HFFc6 (cell line): ENCODE measurements around the gene CCN5. TPM values are rescaled to one million over a fixed set of nuclear protein-coding genes. Genes with fewer than 3 reads are reported as not detected.

Experiments used
- DNase-seq: peaks from one replicate; pipeline ENCODE4 v3.0.0-alpha.2; 2018
- H3K27ac Mint-ChIP-seq: 2 replicates; pipeline ENCODE4 v1.8.0; 2020; ENCODE audit warnings: mild to moderate bottlenecking, mixed read lengths
- H3K27me3 Mint-ChIP-seq: 2 replicates; pipeline ENCODE4 v1.8.0; 2021; ENCODE audit warnings: mild to moderate bottlenecking, moderate library complexity, mixed read lengths; ENCODE audit not compliant: insufficient read depth
- H3K36me3 Mint-ChIP-seq: 2 replicates; pipeline ENCODE4 v1.8.0; 2021; ENCODE audit warnings: low read depth, mixed read lengths
- H3K4me1 Mint-ChIP-seq: 2 replicates; pipeline ENCODE4 v1.8.0; 2020; ENCODE audit warnings: low read depth, mixed read lengths
- H3K4me3 Mint-ChIP-seq: 2 replicates; pipeline ENCODE4 v1.8.0; 2020; ENCODE audit warnings: mild to moderate bottlenecking, moderate library complexity, mixed read lengths
- H3K9me3 Mint-ChIP-seq: 2 replicates; pipeline ENCODE4 v1.8.0; 2020; ENCODE audit warnings: mild to moderate bottlenecking, mixed read lengths
- total RNA-seq, 6 experiments: library from RNA; stranded (reverse); fragmentation: NEBNext Ultra II Directional; extraction: Animal tissue kit (Norgen Biotek cat#: 25700); gene quantifications; 2 replicates in 1 of 6; 3 replicates in 5 of 6; pipeline ENCODE4 v1.2.3, GENCODE V29; 2021
- TF ChIP-seq, protein P1 (sequence below): fragments of 200-600 bp; sonication (generic); IDR thresholded peaks from 2 replicates; pipeline ENCODE4 v1.5.0; 2021; ENCODE audit warnings: antibody characterized with exemption, mild to moderate bottlenecking

Gene CCN5
- total RNA-seq, 6 experiments from 2014 or later: 0.14 TPM; not detected in 5

DNA sequence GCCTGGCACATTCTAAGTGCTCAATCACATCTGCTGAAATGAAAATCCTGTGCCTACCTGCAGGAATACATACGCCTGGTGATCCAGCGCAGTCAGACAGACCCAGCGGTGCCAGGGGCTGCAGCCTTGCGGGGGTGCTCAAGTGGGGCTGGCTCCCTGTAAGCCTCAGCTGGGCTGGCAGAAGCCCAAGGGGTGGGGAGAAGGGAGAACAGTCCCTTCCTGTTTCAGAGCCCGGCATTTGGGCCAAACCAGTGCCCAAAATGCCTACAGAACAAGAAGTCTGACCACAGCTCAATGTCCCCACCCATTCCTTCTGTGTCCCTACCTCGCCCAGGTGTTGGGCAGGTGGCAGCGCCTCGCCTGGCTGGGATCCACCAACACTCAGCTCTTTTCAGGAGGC, 53.1 kb downstream of the CCN5 start:
- no peak for DNase-seq
- peaks cover 28% of the 10 kb centered on the region for H3K27me3 Mint-ChIP-seq
- TF ChIP-seq, protein P1, sequence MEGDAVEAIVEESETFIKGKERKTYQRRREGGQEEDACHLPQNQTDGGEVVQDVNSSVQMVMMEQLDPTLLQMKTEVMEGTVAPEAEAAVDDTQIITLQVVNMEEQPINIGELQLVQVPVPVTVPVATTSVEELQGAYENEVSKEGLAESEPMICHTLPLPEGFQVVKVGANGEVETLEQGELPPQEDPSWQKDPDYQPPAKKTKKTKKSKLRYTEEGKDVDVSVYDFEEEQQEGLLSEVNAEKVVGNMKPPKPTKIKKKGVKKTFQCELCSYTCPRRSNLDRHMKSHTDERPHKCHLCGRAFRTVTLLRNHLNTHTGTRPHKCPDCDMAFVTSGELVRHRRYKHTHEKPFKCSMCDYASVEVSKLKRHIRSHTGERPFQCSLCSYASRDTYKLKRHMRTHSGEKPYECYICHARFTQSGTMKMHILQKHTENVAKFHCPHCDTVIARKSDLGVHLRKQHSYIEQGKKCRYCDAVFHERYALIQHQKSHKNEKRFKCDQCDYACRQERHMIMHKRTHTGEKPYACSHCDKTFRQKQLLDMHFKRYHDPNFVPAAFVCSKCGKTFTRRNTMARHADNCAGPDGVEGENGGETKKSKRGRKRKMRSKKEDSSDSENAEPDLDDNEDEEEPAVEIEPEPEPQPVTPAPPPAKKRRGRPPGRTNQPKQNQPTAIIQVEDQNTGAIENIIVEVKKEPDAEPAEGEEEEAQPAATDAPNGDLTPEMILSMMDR: no peak
- H3K36me3 Mint-ChIP-seq: no peaks in the 10 kb centered on the region
- H3K4me1 Mint-ChIP-seq: peaks cover 6% of the 10 kb centered on the region; the same call in 1 of the 2 replicates
- H3K4me3 Mint-ChIP-seq: no peak overlapping the region
- no peaks in the 10 kb centered on the region for H3K9me3 Mint-ChIP-seq
- no peak overlapping the region for H3K27ac Mint-ChIP-seq

DNA sequence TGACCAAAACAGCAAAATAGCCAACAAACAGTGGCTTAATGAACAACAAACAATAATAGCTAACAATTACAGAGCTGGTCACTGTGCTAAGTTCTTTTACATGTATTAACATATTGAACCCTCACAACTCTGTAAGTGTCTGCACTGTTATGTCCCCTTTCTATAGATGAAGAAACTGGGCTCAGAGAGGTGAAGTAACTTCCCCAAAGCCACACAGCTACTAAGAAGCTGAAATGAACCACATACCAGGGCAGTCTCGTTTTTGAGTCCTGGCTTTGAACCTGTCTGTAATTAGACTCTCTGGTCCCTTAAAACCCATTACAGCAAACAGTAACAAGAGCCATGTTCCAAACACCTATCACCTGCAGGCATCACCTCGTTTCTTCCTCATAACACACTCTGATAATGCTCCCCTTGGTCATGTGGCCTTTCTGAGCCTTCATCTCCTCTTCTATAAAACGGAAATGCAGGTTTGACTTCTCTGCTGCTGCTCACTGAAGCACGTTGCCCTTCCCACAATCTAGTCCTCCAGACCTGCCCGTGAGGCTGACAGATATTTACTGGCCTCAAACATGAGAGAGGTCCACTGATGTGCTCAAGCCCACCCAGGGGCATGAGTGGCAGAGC, 53.8 kb downstream of the CCN5 start:
- Mint-ChIP-seq H3K27me3 (peaks cover 28% of the 10 kb centered on the region), H3K4me1 (peaks cover 6% of the 10 kb centered on the region; the same call in 1 of the 2 replicates), H3K9me3 (no peaks in the 10 kb centered on the region), H3K36me3 (no peaks in the 10 kb centered on the region), H3K27ac (no peak overlapping the region), H3K4me3 (no peak overlapping the region)
- TF ChIP-seq, protein P1: no peak
- no peak for DNase-seq

DNA sequence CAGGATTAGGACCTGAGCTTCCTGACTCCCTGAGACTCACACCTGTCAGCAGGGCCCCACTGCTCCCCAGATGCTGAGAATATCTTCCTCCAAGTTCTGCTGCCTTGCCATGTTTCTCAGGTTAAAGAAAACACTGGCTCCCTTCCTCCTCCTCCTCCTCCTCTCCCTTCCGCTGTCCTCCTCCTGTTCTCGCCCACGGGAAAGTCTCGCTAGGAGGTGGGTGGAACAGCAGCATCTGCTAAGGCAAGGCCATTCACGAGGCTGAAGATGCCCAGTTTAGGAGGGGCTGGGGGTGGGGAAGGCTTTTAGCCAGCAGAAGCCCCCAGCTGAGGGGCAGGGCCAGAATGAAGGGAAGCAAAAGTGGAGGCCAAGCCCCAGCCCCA, 54.3 kb downstream of the CCN5 start:
- H3K27me3 Mint-ChIP-seq: peaks cover 25% of the 10 kb centered on the region
- TF ChIP-seq, protein P1: no peak
- no peaks in the 10 kb centered on the region for H3K36me3 Mint-ChIP-seq
- H3K4me1 Mint-ChIP-seq: peaks cover 6% of the 10 kb centered on the region; the same call in 1 of the 2 replicates
- no peaks in the 10 kb centered on the region for H3K9me3 Mint-ChIP-seq
- no peak overlapping the region for H3K27ac Mint-ChIP-seq
- H3K4me3 Mint-ChIP-seq: no peak overlapping the region
- DNase-seq: no peak

DNA sequence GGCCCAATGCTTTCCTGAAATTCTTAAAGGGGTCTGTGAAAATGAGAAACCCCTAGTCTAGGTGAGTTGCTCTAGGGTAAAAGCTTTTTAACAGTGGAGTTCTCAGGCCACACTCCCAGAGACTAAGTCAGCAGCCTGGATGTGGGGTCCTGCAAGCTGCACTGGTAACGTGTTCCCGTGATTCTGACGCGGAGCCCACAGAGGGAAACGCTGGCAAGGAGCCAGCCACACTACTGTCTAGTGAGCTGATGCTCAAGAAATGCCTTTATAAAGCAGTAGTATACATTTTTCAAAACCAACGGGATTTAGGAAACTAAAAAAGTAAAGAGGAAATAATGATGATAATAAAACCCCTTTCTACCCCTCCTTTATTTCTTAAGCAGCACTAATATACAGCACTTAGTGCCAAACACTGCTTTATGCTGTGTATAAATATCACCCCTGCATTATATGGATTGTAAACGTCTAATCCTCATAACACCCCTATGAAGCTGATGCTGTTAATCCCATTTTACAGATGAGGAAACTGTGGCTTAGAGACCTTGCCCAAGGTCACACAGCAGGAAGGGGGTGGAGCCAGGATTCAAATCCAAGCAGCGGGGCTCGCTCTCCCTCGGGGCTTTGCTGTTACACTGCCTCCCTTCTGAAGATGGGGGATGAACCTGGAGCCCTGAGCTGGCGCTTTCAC, 55.5 kb downstream of the CCN5 start:
- no peaks in the 10 kb centered on the region for H3K36me3 Mint-ChIP-seq
- no peak overlapping the region for H3K27ac Mint-ChIP-seq
- no peak overlapping the region for H3K4me3 Mint-ChIP-seq
- peaks cover 24% of the 10 kb centered on the region for H3K27me3 Mint-ChIP-seq
- H3K4me1 Mint-ChIP-seq: peaks cover 3% of the 10 kb centered on the region; the same call in 1 of the 2 replicates
- DNase-seq: no peak
- H3K9me3 Mint-ChIP-seq: no peaks in the 10 kb centered on the region
- TF ChIP-seq, protein P1: no peak

DNA sequence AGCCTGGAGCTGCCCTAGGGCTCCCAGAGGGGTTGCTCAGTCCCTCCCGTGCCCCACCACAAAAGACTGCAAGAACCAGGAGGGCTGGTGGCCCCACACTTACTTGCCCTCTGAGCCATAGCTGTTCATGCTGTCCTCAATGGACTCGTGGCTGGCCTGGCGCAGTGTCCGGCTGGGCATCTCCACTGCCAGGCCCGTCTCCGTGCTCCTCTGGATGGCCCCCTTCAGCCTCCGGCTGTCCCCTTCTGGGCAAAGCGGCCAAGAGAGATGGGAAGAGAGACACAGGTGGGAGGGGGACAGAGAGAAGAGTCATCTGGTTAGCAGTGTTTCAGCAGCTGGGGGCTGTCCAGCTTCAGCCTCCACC, 56.0 kb downstream of the CCN5 start:
- Mint-ChIP-seq H3K4me1 (no peaks in the 10 kb centered on the region), H3K9me3 (no peaks in the 10 kb centered on the region), H3K36me3 (no peaks in the 10 kb centered on the region), H3K27me3 (peaks cover 23% of the 10 kb centered on the region), H3K27ac (no peak overlapping the region), H3K4me3 (no peak overlapping the region)
- TF ChIP-seq, protein P1: no peak
- DNase-seq: no peak
